NCI-H2227 treated with DMSO at 0.1 percent for 48 hours (cell line): ENCODE measurements around the gene TBL1X.
"Not testable (repeated sequence)": the region's sequence is repeated elsewhere in the genome, so short reads cannot be mapped to it uniquely, and the experiment has no call there.

Experiments used
- DNase-seq: peaks from one replicate; lab custom pipeline; 2025; lab: John Stamatoyannopoulos, UW

TBL1X gene

GRCh38 chrX:9464435-9465371, at the start of gene TBL1X:
TBL1X (plus strand) TSS chrX:9465058; CDS start chrX:9653587, 188,529 bp downstream.
- peak; percentile 32 for DNase-seq

- DNase-seq = no peak
Observed at GRCh38 chrX:9416562-9417348, 48.1 kb upstream of the TBL1X start.

GRCh38 chrX:9418262-9418661, 46.6 kb upstream of the TBL1X start:
- no peak for DNase-seq

- peak; percentile 39 for DNase-seq
Observed at GRCh38 chrX:9420275-9421265, 44.3 kb upstream of the TBL1X start.

GRCh38 chrX:9429767-9430166, 35.1 kb upstream of the TBL1X start:
- DNase-seq = no peak

GRCh38 chrX:9430346-9430921, 34.4 kb upstream of the TBL1X start:
- DNase-seq = no peak

GRCh38 chrX:9431281-9431680, 33.6 kb upstream of the TBL1X start:
- no peak for DNase-seq

GRCh38 chrX:9433596-9433995, 31.3 kb upstream of the TBL1X start:
- DNase-seq = no peak

GRCh38 chrX:9434051-9434550, 30.8 kb upstream of the TBL1X start:
- no peak for DNase-seq

- not testable (repeated sequence) for DNase-seq
Observed at GRCh38 chrX:9435086-9435485, 29.8 kb upstream of the TBL1X start.

GRCh38 chrX:9436812-9437211, 28.0 kb upstream of the TBL1X start:
- DNase-seq = no peak

GRCh38 chrX:9438933-9439494, 25.8 kb upstream of the TBL1X start:
- DNase-seq = no peak

- no peak for DNase-seq
Observed at GRCh38 chrX:9440116-9440844, 24.6 kb upstream of the TBL1X start.

GRCh38 chrX:9442056-9442455, 22.8 kb upstream of the TBL1X start:
- DNase-seq = no peak

- no peak for DNase-seq
Observed at GRCh38 chrX:9443327-9443726, 21.5 kb upstream of the TBL1X start.

GRCh38 chrX:9447906-9448305, 17.0 kb upstream of the TBL1X start:
- no peak for DNase-seq

- DNase-seq = no peak
Observed at GRCh38 chrX:9456250-9457074, 8.4 kb upstream of the TBL1X start.

- DNase-seq = not testable (repeated sequence)
Observed at GRCh38 chrX:9458034-9458433, 6.8 kb upstream of the TBL1X start.

- DNase-seq = no peak
Observed at GRCh38 chrX:9458516-9459078, 6.3 kb upstream of the TBL1X start.
